Measurements from ENCODE around the gene SEMA4D.

DNA sequence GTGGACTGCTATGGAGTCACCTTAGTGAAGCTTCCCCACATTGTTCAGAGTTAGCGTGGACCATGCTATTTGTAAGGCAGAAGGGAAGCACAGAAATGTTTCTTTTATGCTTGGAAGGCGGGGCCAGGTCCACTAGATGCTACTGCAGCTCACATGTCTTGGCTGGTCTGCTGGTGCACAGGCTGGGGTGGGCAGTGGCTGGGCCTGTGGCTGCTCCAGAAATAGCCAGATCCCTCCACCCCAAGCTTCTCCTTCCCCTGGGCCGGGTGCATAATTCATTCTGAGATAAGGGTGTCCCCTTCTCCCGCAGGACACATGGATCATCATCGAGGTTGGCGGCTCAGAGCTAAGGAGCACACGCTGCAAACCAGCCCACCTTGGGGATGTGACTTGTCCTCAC is 14.5 kb upstream of the SEMA4D start:
- TF ChIP-seq ZNF224 (CRISPR knock-in tag; IDR thresholded peaks at IDR 0.05) (no peak), SMAD1 (IDR thresholded peaks at IDR 0.05; ENCODE audit: low read depth, low read length, partially characterized antibody) (no peak)

Data from K562 (cell line).